HG03097 (cell line): ENCODE results near the gene REEP6.
"Not testable (repeated sequence)": the region's sequence is repeated elsewhere in the genome, so short reads cannot be mapped to it uniquely, and the experiment has no call there.

Experiments used
- ATAC-seq: cut with Tn5 transposase; IDR thresholded peaks from one replicate; pipeline ENCODE4 v1.9.1; 2021; ENCODE audit not compliant: unreplicated experiment, low FRiP score

REEP6 gene

DNA sequence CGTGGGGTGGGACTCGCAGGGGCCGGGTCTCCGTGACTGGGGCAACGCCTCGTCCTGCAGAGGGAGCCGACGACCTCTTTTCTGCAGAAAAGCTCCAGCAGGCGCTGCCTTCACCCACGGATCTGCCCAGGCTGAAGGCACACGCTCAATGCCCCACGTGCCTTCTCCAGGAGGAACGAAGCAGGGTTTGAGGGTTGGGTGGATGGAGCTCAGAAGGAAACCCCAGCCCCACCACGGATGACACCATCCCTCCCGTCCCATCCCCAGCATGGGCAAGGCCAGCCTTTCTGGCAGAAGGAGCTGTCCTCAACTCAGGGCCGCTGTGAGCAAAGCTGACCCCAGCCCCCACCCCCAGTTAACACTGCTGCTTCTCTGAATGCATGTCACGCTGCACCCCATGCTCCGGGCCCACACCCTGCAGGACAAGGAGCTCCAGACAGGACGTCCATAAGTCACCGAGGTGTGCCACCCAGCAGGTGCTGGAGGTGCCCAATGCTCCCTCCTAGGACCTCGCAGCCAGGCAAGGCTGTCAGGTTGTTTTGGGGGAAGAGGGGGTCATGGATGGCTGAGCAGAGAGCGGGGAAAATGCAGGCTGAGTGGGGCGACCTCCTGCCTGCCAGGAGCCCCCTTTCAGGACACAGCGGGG lies 19.3 kb upstream of the REEP6 start:
- ATAC-seq = no peak

DNA sequence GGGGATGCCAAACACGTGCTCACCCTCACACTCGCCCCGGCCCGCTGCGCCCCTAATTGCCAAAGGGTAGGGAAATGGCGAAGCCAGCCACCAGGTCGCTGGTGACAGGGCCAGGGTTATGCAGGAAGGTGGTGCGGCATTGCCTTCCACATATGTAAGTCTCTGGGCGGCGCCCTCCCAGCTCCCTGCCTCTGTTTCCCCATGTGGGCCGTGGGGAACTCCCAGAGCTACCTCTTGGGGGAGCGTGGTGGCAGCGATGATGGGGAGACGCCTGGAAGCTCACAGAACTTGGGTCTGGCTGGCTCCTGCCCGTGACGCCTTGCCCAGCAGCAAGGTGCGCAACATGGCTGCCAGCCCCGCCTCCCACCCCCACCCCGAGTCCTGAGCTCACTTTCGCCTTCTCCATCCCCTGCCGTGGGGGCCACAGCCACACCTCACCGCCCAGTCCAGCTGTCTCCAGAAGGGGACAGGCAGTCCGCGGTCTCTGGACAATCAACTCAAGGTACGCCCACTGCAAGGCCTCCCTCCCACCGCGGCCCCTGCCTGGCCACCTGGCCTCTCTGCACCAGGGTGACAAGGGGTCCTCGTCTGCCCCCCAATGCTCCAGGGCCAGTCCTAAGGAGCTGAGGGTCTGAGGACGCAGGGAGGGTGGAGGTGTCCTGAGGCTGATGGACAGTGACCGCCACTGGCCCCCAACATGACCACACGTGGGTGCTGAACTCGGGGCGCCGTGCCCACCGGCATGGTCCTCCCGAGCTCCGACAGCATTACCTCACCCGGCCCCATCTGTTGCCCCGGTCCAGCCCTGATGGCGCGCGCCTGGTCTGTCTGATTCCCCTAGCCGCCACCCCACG lies 18.5 kb upstream of the REEP6 start:
- ATAC-seq = no peak

DNA sequence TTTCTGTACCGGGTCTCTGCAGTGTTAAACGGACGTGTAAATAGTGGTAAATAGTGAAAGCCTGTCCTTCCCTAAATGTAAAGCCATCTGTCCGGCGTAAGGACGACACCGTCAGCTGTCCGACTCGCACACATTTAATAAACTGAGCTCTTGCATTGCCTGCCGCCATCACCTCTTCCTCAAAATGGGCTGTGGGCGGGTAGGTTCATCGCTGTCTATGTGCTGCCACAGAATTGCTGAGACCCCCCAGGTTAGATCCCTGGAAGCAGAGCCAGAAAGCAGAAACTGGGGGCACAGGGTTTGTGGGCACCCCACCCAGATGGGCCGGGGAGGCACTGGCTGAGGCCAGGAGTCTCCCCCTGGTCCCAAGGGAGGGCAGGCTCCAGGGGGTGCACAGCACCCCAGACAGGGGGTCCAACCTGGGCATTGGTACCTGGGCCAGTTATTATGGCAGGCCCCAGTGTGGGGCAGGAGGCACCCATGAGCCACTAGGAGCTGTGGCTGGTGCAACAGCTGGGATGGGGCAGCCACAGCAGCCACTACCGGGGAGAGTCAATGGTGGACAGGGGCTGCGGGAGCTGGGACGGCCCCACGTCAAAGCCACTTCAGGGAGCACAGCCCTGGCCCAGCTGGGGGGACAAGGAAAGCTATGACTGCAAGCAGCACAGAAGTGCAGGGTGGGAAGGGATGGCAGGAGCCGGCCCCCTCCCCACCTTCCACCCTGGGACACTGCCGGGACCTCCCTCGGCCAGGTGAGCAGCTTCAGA lies 17.7 kb upstream of the REEP6 start:
- no peak for ATAC-seq

DNA sequence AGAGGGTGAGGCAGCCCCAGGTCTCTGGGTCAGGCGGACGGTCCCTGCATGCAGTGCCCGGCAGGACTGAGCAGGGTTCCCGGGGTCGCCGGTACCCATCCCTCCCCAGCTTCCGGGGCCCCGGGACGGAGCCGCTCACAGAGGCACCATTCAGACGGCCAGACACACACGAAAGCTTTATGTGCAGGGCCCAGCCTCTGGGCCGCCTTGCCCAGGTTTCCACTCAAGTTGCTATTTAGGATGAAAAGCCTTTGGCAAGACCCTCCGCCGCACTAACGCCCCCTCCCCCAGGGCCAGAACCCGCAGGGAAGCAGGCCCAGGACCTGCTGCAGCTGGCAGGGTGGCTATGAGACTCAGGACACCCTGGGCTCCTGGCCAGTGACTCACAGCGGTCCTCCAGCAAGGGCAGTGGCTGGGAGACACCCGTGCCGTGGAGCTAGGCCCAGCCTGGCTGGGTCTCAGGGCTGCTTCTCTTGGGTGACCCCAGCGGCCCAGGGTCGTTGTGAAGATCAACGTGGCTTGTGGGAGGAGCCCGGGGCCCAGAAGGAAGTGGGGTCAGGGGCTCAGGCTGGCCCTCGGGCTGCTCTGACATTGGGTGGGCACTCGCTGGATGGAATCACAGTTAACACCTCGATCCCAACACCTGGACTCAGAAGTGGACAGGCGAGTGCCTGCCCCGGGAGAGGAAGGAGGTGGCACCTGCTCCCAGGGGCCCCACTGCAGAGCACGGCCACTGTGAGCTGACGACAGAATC lies 16.8 kb upstream of the REEP6 start:
- no peak for ATAC-seq

DNA sequence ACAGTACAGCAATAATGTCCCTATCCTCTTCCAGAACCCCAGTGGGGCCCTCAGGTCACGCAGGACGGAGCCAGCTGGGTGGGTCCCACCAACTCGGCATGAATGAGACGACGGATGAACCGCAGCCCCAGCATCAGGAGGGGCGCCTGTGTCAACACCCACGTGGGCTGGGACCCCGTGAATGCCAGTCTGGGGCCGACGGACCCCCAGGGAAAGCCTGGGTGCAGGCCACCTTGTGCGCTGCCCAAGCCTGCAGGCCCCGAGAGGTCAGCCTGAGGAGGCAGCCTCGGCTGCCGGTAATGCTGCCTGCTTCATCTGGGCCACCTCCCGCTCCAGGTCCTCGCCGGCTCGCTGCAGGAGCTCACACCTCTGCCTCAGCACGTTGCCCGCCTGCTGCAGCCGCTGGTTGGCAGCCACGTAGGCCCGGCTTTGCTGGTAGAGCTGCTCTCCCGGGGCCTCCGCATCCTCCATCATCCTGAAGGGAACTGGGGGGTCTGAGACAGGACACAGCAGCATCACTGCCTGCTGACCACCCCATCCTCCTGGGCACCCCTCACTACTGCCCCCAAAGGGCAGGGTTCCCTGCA lies 16.1 kb upstream of the REEP6 start:
- no peak for ATAC-seq

DNA sequence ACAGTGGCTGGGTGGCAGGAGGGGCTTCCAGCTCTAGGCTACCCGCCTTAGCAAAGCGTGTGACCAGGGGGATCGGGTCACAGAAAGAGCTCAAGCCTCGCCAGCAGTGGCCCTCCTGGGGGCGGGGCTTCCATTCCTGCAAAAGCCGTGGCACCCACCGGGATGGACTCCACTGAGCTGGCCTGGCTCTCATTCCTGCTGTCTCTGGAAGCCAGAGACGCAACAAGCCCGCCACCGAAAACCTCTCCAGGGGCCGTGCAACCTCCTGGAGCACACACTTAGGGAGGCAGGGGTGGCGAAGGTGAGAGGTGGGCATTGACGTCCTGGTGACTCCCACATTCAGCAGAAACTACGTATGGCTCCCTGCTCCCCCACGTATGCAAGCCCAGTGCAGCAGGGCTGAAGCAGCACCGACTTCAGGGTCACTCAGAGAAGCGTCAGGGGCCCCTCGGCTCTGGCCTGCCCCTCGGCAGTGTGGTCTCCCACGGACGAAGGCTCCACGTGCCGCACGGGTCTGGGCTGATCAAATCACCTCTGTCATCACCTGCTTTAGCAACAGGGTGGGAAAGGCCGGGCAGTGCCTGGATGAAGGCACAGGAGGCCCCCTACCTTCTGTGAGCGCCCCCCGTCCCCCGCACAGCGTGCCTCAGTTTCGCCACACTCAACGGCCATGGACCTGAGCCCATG lies 15.1 kb upstream of the REEP6 start:
- ATAC-seq = no peak

DNA sequence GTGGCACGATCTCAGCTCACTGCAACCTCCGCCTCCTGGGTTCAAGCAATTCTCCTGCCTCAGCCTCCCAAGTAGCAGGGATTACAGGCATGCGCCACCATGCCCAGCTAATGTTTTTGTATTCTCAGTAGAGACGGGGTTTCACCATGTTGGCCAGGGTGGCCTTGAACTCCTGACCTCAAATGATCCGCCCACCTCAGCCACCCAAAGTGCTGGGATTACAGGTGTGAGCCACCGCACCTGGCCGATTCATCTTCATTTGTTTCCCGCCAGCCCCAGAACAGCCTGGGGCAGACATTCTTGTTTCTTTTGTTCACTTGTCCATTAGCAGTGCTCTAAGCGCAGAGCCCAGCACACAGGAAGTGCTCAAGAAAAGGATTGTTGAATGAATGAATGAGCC lies 13.9 kb upstream of the REEP6 start:
- ATAC-seq = not testable (repeated sequence)

DNA sequence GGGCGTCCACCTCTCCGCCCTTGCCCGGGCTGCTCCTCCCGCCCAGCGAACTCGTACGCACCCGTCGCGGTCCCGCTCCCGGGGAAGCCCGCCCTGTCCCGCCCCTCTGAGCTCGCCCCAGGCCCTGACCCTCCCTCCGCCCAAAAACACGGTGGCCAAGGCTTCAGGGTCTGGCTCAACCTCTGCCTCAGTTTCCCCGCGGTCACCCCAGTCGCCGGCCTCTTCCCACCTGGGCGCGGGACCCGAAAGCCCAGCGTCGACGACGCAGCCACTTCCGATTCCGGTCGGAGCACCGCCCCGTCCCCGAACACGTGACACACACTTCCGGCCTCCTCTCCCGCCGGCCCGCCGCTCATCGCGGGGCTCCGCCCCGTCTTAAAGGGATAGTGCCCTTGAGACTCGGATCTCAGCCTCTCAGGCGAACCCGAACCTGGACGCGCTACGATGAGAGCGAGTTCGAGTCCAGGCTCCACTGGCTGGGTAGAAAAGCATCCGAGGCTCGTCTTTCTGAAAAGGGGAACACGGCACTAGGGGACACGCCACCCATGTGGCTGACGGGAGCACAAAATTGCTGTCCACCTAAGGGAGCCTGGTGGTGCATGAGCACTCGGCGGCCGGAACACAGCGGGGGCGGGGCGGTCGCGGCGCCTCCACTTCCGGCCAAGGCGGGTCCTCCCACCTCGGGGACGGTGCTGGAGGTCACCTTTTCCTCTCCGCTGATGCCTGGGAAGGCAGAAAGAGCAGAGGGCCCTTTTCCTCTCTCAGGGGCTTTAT lies 11.9 kb upstream of the REEP6 start, which contains the start of gene C19orf25:
TSS of gene C19orf25 (minus strand) at position 282 of the 774 bp plus-strand sequence. CDS start 312 bp downstream, outside the sequence.
- ATAC-seq = peak; percentile 78

DNA sequence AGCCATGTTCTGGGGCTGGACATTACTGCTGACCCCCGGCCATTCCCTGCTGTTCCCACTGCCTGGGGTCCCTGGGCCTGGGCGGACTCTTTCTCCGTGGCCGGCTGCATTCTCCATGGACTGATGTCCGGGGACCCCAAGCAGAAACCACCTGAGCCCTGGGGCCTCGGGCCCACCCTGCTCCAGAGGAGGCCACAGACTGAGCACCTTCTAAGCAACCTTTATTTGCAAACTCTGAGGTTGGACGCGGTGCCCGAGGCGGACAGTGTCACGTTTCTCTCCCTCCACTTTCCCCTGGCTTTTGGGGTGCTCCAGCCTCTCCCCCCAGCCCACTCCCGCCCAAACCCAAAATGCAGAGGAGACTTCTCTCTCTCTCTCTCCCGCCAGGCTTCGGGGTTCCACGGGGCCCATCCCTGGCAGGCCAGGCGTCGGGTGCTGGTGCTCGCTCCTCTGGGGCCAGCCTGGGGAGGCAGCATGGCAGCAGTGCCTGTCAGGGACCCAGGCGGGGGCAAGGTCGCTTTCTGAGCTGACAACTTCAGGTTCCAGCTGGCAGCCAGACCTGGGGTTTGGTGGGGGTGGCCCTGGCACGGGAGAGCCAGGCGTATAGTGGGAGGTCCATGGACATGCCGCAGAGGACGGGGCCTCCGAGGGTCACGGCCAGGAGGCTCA lies 9.6 kb upstream of the REEP6 start:
- ATAC-seq = no peak

DNA sequence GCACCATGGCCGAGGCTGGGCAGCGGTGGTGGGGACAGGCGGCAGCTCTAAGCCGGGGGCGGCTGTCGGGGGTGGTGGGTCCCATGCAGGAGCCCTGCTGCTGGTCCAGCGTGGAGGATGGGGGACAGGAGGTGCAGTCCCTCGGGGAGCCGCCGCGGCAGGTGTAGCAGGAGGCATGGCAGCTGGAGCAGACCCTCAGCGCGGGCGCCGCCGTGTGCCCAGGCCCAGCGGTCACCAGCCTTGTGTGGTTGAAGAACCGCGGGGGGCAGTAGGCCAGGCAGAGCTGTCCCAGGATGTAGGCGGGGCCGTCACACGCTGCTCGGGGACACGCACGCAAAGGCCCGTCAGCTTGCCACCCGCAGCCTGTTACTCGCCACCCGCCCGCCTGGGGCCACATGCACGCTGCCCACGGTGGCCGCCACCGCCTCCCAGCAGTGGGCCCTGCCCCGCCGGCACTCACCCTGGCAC lies 9.1 kb upstream of the REEP6 start:
- no peak for ATAC-seq

DNA sequence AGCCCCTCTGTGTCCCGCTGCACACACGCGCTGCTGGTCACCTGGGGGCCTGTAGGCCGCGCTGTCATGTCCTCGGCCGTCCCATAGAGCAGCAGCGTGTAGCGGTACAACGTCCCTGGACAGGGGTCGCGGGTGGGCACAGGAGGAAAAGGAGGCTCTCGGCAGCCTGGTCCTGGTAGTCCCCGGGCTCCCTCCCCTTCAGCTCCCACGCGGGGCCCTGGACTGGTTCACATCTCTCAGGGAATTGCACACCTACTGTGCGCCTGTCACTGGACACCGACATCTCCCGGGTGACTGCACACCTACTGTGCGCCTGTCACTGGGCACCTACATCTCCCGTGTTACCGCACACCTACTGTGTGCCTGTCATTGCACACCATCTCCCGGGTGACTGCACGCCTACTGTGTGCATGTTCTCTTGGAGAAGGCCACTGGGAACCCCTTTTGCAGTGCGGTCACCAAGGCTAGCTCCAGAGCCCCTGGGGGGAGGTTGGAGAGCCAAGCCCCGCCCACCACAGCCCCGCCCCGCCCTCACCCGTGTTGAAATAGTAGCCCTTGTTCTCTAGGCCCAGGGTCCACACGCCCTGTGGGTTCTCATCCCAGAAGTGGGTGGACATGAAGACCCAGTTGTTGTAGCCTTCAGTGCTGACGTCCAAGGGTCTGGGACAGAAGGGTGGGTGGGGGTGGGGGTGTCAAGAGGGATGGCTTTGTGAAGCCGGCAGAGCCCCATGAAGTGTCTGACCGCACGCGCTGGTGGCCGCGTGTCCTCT lies 8.4 kb upstream of the REEP6 start:
- no peak for ATAC-seq

DNA sequence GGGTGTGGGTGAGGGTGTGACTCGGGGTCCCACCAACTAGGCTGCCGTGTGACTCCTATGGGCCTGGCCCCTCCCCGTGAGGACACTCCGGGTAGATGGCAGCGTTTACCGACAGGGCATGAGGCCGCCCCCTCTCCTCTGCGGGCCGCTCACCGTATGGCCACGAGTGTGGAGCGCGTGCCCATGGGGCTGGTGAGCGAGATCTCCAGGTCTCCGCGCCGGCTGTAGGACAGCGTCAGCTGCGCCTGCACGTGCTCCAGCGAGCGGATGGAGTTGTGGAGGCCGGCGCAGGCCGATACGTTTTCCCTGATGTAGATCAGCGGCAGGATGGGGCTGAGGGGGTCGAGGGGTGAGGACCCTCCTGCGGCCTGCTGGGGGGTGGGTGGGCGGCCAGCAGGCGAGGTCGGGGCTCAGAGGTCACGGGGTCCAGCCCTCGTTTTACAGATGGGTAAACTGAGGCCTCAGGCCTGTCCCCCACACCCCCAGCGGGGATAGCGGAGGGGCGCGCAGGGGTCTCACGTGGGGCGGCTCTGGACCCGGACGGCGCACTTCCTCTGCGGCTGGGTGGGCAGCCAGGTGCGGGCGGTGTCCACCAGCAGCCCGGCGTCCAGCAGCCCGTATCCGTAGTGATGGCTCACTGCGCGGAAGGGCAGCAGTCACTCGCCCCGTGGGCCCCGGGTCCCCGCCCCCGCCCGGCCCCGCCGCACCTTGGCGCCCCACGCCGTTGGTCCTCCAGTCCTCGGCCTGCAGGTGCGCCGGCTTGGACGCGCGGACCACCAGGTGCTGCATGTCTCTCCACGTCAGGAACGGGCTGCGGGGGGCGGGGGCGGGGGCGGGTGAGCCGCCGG lies 7.6 kb upstream of the REEP6 start:
- no peak for ATAC-seq

DNA sequence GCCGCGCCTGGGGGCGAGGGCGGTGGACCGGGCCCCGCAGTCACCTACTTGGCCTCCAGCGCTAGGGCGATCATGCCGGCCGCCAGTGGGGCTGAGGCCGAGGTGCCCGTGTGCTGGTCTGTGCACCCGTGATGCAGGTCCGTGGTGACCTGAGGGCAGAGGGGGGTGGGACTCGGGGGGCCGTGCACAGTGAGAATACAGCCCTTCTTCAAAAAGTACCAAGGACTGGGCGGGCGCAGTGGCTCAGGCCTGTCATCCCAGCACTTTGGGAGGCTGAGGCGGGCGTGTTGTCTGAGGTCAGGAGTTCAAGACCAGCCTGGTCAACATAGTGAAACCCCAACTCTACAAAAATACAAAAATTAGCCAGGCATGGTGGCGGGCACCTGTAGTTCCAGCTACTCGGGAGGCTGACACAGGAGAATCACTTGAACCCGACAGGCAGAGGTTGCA lies 7.0 kb upstream of the REEP6 start:
- no peak for ATAC-seq

DNA sequence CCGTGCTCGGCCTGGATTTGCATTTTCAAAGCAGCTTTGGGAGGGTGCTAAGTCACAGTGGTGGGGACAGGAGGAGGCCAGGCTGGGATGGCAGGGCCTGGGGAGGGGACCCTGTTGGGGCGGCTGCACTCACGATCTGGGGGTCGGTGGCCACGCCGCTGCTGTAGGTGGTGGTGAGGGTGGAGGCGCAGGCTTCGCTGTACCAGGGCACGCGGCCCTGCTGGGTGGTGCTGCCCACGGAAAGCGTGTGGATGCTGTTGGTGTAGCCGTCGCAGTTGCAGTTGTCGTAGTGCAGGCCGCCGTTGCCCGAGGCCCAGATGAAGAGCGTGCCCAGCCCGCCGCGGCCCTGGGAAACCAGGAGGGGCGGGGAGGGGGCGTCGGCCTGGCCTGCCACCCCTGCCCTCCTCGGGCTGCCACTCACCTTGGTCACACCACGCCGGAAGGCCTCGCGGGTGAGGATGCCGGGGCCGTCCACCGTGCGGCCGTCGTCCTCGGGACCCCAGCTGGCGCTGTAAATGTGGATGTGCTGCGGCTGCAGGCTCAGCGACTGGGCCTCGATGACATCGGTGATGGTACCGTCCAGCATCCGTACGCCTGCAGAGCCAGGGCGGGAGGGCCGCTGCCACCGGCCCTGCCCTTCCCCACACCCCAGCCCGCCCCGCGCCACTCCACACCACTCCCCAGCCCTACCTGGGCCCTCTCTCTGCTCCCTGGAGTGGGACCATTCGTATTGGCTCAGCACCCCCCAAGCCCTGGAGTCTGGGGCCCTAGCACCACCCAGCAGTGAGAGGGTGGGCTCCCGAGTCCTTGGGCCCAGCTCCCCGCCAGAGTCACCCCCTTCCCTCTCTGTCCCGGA lies 4.0 kb upstream of the REEP6 start:
- no peak for ATAC-seq

DNA sequence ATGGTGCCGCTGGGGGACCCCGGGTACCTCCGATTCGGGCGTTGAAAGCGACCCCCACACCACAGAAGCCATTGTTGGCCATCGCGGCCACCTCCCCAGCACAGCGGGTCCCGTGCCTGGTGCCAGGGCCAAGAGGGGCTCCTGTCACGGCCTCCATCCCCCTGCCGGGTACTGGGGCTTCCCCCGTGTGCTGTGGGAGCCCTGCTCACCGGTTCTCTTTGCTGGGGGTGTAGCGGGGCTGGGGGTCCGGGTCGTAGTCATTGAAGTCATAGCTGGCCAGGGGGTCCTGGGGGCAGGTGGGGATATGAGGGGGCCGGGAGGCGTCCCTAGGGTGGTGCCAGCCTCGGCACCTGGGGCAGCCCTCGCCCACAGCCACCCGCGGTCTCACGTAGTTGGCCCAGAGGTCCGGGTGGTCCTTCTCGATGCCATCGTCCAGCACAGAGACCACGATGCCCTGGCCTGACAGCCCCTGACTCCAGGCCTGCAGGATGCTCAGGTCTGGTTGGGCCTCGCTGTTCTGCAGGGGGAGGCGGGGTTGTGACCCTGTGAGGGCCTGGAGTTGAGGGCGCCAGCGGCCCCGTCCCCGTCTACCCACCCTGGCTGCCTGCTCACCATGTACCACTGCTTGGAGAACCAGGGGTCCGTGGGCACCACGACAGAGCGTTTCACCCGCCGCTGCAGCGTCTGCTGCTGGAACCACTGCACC lies 3.3 kb upstream of the REEP6 start:
- ATAC-seq = no peak
